Activated T-cell treated with anti-CD3 and anti-CD28 coated beads for 24 hours (primary cell): Measurements from ENCODE around the gene CNPY1.
A peak's percentile ranks its signal among the peaks of the same experiment; 100 is the strongest.

Experiments
- DNase-seq: peaks from one replicate; pipeline ENCODE4 v3.0.0-alpha.2; 2020; ENCODE audit warnings: low read depth

The CNPY1 gene

GRCh38 chr7:155558961-155559360, 12.6 kb upstream of the CNPY1 start:
- DNase-seq = no peak

- DNase-seq = no peak
Measured at GRCh38 chr7:155558351-155558750, 12.0 kb upstream of the CNPY1 start.

- DNase-seq = no peak
Measured at GRCh38 chr7:155557778-155558177, 11.4 kb upstream of the CNPY1 start.

- DNase-seq = no peak
Measured at GRCh38 chr7:155556763-155557162, 10.4 kb upstream of the CNPY1 start.

GRCh38 chr7:155555116-155555695, 8.8 kb upstream of the CNPY1 start:
- no peak for DNase-seq

- DNase-seq = no peak
Measured at GRCh38 chr7:155553871-155554270, 7.5 kb upstream of the CNPY1 start.

- DNase-seq = no peak
Measured at GRCh38 chr7:155551785-155552611, 5.6 kb upstream of the CNPY1 start.

- no peak for DNase-seq
Measured at GRCh38 chr7:155550916-155551315, 4.6 kb upstream of the CNPY1 start.

GRCh38 chr7:155549226-155549625, 2.9 kb upstream of the CNPY1 start:
- no peak for DNase-seq

- DNase-seq = no peak
Measured at GRCh38 chr7:155547161-155547791, 917 bp upstream of the CNPY1 start.

- no peak for DNase-seq
Measured at GRCh38 chr7:155545348-155545747, 1.0 kb downstream of the CNPY1 start.

GRCh38 chr7:155544485-155544884, 1.9 kb downstream of the CNPY1 start:
- no peak for DNase-seq

- no peak for DNase-seq
Measured at GRCh38 chr7:155543926-155544325, 2.4 kb downstream of the CNPY1 start.

- no peak for DNase-seq
Measured at GRCh38 chr7:155543011-155543876, 3.1 kb downstream of the CNPY1 start.

GRCh38 chr7:155541986-155542675, 4.2 kb downstream of the CNPY1 start:
- DNase-seq = no peak

- no peak for DNase-seq
Measured at GRCh38 chr7:155540553-155540952, 5.8 kb downstream of the CNPY1 start.

- DNase-seq = no peak
Measured at GRCh38 chr7:155538293-155538692, 8.1 kb downstream of the CNPY1 start.

- DNase-seq = no peak
Measured at GRCh38 chr7:155536451-155536850, 9.9 kb downstream of the CNPY1 start.

GRCh38 chr7:155534691-155535090, 11.7 kb downstream of the CNPY1 start:
- DNase-seq = no peak

GRCh38 chr7:155533827-155534690, 12.3 kb downstream of the CNPY1 start:
- DNase-seq = peak; percentile 26
